GM21360 (cell line): ENCODE data around the gene USP16.
A peak's percentile ranks its signal among the peaks of the same experiment; 100 is the strongest.
"Not testable (repeated sequence)": the region's sequence is repeated elsewhere in the genome, so short reads cannot be mapped to it uniquely, and the experiment has no call there.

ENCODE experiments used
- ATAC-seq: cut with Tn5 transposase; IDR thresholded peaks from one replicate; pipeline ENCODE4 v1.9.1; 2021; ENCODE audit warnings: mild to moderate bottlenecking, moderate library complexity; ENCODE audit not compliant: unreplicated experiment

Gene USP16

DNA sequence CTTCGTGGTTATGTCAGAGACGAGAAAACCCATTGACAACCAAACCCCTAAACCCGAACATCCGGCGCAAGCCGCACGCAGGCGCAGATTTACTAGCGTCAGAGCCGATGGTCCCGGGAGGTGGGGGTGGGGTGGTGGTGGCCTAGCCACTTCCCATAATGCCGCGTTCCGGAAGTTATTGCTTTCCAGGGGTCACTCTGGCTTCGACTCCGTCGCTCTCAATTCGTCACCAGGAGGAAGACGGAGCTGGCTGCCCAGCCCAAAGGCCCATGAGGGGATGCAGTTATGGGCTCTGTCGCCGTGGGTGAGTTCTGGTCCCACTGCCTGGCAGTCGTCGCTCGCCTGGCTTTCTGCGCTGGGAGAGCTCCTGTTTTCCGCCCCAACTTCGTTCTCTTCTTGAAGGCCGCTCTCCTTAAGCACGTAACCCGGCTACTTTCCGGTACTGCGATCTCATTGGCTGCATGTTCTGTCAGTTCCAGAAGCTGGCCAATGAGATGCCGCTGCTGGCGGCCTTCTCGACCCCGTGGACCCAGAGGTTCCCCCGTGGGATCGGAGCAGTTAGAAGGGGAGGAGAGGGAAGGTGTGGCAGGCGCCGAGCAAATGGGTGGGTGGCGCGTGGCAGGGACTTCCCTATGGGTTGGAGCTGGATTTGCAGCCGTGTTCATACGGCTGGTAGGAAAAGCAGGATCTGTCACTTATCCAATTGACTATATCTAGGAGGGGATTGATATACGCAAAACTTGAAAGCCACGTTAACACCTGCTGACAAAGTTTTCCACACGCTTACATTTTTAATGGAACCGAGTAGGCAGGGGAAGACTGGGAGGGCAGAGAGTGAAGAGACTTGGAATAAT is at the start of gene USP16:
Gene USP16, plus strand, starts transcription at position 195 of the 854 bp plus-strand sequence. CDS start 3,246 bp downstream, outside the sequence.
- peak; percentile 96 for ATAC-seq

DNA sequence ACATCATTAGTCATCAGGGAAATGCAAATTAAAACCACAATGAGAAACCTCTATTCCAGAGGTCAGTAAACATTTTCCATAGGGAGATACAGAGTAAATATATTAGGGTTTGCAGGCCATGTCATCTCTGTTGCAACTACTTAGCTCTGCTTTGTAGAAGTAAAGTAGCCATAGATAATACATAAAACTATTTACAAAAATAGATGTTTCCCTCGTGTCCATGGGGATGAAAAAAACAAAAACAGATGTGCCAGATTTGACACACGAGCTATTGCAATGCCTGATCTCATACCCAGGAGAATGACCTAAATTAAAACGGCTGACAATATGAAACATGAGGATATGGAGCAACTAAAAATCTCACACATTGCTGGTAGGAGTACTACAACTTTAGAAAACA is 49.1 kb upstream of the USP16 start:
- ATAC-seq, result no peak

DNA sequence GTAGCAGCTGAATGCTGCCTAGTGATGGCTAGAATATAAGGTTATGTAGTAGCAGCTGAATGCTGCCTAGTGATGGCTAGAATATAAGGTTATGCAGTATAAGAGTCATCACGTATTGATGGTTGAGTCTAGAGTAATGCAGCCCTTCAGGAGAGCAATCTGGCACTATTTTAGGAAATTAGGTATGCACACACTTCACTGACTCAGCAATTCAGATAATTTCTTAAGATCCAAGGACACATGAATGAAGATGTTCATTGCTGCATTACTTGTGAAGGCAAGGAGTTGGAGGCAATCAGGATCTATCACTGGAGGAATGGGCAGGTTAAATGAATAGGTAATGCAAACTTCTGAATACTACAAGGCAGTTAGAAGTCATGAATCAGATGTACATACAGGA is 45.4 kb upstream of the USP16 start:
- no peak for ATAC-seq

DNA sequence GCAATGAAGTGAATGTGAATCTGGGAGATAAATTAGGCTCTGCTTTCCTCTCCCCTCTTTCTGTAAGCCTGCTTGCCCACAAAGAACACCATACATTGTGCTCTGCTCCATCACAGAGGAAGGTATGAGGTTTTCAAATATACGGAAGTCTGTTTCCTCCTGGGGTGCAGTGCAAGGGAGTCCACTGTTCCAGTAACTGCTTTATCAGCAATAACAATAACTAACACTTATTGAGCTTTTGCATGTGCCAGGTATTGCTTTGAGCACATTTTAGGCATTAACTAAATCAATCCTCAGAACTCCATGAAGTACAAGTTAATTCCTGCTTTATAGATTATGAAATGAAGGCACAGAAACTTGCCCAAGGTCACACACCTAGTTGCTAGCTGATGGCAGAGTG is 41.8 kb upstream of the USP16 start:
- no peak for ATAC-seq

DNA sequence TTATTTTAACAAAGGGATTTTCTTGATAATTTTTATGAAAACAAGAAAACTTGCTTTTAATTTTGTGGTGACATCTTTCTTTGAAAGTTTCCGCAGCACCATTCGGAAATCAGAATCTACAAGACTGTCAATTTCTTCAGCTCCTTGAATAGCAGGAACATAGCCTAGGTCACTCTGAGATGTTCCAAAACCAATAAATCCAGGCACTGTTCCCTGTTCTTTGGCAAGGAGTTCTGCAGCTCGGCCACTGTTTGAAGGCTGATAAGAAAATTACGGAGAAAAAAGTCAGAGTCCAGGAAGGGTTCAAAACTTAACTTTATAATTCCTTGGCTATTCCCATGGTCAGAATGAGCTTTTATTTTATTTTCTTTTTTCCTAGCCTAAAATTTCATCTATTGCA is 37.8 kb upstream of the USP16 start:
- ATAC-seq, result no peak

DNA sequence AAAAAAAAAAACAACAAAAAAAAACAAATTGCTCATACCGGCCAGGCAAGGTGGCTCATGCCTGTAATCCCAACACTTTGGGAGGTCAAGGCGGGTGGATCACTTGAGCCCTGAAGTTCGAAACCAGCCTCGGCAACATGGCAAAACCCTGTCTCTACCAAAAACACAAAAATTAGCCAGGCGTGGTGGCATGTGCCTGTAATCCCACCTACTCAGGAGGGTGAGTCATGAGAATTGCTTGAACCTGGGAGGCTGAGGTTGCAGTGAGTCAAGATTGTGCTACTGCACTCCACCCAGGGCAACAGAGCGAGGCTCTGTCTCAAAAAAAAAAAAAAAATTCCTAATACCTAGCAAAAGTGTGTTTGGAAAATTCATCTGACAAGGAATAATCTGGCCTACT is 36.3 kb upstream of the USP16 start:
- not testable (repeated sequence) for ATAC-seq

DNA sequence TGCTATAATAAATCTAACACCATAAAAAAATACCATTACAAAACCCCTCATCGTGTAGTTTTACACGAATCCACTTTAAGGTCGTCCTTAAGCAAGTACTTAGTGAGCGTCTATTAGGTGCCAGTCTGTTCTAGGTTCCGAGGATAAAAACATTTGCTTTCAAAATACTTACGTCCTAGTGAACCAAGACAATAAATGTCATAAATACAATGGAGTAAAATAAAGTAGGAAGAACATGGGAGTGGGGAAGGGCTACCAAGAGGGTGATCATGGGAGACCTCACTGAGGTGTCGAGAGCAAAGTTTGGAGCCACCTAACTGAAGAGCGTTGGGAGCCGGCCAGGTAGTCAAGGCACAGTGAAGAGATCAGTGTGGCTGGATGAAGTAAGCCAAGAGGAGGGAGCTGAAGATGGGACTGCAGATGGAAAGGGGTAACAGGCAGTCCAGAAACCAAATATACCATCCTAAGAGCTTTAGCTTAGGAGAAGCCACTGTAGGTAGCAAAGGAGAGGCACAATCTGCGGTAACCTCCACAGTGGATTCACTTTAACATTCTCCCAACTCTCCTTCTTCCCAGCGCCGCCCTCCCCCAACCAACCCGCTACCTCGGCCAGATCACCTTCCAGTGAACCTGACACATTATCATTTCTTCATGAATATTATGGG is 32.5 kb upstream of the USP16 start:
- ATAC-seq, result peak; percentile 4

DNA sequence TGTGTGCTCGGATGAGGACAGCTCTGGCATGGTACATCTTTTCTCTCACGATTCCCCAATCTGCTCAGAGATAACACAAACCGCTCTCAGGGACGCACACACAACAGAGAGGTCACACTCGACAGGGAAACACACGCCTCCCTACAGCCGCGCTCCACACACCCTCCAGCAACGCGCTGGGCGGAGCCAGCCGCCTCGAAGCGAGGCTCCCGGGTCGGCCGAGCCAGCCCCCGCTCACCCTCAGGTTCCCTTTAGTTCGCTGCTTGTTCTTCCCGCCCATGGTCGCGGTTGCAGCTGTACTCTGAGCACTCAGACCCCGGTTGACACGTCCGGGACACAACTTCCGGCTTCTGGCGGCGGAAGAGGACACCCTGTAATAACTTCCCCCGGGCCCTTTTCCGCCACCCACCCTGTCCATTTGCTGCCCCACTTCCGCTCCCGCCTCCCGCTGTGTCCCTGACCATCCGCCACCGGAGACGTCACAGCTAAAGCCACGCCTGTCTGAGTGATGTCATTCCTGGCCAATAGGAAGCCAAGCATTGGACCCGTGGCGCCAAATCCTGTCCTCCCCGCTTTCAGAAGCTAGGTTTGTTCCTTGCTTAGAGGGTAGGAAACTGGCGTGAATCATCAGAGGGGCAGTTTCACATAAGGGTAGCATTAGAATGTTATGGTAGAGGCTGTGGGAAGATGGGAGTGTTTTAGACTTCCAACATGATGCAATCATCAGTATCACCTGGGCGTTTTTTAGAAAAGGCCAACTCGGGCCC is 31.8 kb upstream of the USP16 start, which contains the start of gene LTN1:
Gene LTN1, minus strand, starts transcription at position 352 of the 767 bp plus-strand sequence. Its CDS starts 72 bp downstream, at position 280.
- peak; percentile 96 for ATAC-seq

DNA sequence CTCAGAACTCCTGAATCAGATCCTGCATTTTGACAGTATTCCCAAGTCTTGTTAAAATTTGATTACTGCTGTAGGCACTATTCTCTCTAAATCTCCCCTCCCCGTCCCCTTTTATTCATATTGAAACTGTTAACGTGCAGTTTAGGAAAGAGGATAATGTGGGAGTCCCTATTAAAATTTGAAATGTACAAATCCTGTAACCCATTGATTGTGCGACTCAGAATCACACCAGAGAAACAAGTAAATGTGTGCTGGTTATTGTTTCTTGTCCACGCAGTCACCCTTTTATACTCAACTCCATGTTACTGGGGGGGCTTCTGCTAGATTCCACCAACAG is 31.2 kb upstream of the USP16 start:
- ATAC-seq, result no peak

DNA sequence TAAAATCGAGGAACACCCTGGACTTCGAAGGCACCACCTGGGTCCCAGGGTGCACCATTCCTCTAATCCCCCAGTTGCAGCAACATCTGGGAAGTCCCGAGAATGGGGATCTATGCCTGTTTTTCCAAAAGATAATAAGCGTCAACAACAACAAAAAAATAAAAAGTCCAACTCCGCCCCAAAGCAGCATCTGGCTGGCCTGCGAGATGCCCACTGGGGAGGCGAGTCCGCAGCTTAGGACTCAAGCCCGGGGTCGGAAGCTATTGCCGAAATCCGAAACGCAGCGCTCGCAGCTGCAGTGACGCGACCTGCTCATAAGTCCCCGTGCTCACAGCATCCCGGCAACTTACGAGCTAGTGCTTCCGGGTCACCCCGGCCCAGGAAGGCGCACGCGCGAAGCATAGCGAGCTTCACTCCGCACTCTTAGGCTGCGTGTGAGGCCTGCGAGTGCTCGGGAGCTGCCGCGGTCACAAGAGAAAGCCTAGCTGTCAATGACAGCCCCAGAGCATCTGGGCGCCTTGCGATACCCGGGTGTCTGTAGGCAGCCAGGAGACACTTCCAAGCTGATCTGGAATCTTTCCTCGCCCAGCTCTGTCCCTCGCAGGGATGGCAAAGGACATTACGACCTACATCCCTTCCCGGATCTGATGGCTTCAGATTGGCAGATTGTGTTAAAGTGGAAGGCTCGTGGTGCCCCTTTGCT is 21.9 kb upstream of the USP16 start:
- peak; percentile 100 for ATAC-seq

DNA sequence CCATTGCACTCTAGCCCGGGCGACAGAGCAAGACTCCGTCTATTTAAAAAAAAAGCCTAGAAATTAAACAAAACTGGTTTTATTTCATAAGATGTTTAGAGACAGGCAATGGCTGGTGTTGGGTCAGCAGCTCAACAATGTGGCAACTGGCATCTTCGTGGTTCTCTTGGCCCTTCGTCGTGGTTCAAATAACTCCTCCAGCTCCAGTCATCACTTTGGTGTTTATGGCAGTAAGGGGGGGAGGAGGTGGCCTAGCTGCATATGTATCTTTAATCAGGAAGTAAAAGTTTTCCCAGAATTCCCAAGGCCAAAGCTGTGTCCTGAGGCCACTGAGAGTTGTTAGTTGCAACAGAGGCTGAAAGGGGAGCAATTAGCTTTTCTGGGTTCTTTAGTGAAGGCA is 18.8 kb upstream of the USP16 start:
- no peak for ATAC-seq

DNA sequence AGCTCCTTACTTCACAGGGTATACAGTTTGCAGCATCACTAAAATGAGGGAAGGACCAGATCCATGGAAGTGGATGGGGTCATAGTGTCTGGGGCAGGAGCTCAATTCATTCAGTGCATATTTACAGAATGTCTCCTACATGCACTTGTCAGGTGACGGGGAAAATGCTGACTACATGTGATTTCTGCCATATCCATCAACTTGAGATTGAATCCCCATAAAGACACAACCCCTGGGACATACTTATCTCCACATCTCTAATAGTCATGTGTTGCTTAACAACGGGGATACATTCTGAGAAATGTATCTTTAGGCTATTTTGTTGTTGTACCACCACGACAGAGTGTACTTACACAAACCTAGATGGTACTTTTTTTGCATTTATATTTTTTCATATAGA is 17.3 kb upstream of the USP16 start:
- no peak for ATAC-seq

DNA sequence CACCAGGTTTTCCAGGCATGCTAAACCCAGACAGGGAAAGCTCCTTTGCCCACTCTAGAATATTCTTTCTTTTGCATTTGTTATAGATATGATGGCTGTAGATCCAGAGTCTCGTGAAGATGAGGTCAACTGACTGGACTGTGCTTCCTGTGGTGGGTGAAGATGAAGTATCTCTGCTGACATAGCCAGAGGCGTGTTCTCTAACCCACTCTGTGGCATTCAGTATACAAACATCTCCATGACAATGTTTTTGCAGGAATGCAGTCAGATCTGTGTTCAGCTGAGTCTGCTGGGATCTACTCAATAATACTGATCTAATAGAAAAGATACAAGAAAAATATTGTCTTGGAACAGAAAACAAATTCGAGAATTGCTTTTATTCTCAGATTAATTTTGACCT is 16.7 kb upstream of the USP16 start:
- no peak for ATAC-seq

DNA sequence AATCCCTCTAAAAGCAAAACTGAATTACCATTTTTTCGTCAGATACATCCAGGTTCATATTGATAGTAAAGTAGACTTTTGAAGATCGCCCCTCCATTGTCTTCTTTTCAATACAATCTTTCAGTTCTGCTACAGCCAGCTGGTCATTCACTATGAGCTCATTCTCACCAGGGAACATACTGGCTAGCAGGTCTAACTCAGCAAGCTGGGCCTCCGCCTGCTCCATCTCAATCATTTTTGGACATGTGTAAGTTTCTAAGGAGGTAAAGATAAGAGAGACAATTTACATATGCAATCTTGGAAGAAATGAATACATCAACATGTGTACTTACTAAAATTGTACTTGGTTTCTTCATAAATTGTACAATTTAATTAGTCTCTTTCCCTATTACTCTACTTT is 16.1 kb upstream of the USP16 start:
- no peak for ATAC-seq

DNA sequence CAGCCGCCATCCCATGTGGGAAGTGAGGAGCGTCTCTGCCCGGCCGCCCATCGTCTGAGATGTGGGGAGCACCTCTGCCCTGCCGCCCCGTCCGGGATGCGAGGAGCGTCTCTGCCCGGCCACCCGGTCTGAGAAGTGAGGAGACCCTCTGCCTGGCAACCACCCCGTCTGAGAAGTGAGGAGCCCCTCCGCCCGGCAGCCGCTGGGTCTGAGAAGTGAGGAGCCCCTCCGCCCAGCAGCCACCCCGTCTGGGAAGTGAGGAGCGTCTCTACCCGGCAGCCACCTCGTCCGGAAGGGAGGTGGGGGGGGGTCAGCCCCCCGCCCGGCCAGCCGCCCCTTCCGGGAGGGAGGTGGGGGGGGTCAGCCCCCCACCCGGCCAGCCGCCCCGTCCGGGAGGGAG is 13.2 kb upstream of the USP16 start:
- ATAC-seq, result not testable (repeated sequence)

DNA sequence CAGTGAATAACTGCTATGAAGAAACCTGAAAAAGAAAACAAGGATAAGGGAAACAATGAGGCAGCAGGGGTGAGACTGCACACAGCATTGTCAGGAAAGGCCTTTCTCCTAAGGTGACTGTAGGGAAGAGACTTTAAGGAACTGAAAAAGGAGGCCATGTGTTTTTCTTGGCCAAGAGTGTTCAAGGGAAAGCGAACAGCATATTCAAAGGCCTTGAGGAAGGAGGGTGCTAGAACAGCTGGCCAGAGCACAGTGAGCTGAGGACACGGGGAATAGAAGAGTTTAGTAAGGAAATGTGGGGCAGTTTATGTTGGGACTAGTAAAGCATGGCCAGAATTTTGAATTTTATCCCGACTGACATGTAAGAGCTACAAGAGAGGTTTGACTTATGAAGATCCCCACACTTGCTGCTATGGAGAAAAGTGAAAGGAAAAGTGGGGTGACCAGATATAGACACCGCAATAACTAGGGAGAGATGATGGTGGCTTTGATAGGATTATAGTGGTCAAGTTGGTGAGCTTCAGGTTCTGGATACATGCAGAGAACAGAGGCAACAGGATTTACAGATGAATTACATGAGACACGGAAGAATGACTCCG is 6.7 kb upstream of the USP16 start:
- ATAC-seq, result no peak

DNA sequence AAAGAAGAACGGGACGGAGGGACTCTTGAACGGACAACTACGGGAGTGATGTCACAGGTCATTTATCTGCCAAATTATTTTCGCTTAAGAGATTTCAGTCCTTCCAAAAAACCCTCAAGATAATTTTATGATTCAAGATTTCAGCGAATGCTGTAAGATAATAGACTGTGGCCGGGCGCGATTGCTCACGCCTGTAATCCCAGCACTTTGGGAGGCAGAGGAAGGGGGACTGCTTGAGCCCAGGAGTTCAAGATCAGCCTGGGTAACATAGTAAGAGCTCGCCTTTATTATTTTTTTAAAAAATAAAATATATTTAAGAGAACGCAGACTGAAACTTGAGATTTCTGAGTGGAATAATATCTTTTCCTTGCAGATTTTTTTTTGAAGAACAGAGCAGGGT is 5.9 kb upstream of the USP16 start:
- ATAC-seq, result peak; percentile 15

DNA sequence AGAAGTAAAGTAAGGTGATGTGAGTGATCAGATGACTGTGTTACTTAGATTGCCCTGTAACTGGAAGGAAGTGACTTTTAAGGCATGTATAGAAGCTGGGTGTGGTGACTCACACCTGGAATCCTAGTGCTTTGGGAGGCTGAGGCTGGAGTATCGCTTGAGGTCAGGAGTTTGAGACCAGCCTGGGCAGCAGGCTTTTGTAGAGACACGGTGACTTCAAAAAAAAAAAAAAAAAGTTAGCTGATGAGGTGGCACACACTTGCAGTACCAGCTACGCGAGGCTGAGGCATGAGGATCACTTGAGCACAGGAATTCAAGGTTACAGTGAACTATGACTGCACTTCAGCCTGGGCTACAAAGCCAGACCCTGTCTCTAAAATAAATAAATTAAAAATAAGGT is 2.3 kb upstream of the USP16 start:
- ATAC-seq, result no peak

DNA sequence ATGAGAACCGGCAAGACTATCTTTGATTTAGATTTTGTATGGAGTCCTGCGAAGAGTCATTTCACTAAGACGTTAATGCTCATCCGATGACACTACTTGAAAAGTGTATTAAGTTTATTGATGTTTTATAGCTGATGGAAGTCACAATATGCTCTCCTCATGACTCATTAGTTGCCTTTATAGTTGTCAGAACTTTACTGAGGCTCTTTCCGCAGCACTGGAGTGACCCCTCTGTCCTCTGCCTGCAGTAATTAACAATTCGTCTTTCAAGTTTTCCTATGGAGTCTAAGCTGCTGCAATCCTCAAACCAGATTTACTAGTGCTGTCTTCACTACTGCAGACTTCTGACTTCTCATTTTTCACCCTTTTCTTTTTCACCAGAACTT is 853 bp downstream of the USP16 start:
- no peak for ATAC-seq

DNA sequence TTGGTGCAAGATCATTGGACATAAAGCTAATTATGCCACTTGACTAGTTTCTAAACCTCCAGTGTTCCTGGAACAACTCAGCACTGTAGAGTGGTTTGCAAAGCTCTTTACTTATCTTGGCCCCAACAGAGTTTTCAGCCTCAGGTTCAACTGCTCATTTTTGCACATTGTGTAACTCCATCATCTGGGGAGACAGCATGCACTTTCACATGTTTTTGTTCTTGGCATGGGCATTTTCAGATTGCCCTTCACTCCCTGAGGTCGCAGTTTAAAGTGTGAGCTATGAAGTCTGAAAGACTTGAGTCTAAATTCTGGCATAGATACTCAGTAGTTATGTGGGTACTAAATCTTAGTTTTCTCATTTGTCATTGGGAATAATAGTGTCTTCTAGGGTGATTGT is 5.1 kb downstream of the USP16 start:
- ATAC-seq, result no peak

DNA sequence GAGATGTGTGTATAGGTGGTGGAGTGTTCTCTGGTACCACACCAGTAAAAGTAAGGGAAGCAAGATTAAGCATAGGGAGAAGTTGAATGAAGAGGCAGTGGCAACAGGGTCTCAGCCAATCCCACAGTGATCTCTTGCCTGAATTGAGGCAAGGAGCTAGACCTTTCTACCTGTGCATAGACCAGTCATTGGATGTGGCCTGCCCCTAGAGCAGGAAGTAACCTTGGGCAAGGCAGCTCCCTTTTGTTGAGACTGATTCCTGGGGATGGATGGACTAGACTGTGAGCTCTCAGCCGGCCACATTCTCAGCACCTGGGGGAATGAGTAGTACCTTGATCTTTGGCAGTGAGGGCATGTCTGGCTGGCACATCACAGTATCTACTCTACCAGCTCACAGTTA is 6.4 kb downstream of the USP16 start:
- ATAC-seq, result no peak
